HG02763 (cell line): ENCODE results near the gene SPACA1.
"Not testable (repeated sequence)": the region's sequence is repeated elsewhere in the genome, so short reads cannot be mapped to it uniquely, and the experiment has no call there.

Experiments
- ATAC-seq: cut with Tn5 transposase; IDR thresholded peaks from one replicate; pipeline ENCODE4 v1.9.1; 2021; ENCODE audit warnings: mild to moderate bottlenecking, moderate library complexity; ENCODE audit not compliant: unreplicated experiment

The SPACA1 gene

GRCh38 chr6:88047510-88048150 is at the start of gene SPACA1:
Gene SPACA1 (plus strand): TSS chr6:88047841. CDS start chr6:88047906, 65 bp downstream.
- no peak for ATAC-seq

DNA sequence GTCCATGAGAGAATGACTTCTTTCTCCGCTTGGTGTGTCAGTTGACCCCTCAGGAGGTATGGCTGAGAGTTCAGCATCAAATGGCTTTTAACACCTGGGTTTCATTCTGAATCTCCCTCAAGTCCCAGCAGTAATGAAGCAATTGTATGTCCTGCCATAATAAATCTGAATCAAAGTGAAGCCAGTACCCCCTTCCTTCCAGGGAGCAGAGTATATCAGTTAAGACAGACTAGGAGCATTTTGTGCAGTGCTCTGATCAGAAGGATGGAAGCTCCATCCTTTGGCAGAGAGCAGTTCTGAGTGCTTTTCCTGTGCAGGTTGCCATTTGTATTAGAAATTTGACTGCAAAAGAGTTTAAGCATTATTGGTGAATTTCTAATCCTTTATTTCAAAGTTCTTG is 46.9 kb upstream of the SPACA1 start:
- no peak for ATAC-seq

DNA sequence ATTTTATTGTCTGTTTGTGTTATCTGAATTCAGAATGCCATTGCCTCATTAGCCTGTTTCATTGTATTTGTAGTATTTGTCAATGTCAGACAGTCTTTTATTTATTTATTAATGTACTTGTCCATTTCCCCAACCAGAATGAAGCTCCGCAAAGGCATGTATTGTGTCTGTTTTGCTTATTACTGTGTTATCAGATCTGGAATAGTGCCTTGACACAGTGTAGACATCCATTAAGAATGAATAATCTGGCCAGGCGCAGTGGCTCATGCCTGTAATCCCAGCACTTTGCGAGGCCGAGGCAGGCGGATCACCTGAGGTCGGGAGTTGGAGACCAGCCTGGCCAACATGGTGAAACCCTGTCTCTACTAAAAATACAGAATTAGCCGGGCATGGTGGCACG is 46.4 kb upstream of the SPACA1 start:
- ATAC-seq, result not testable (repeated sequence)

GRCh38 chr6:88004707-88005106 is 42.9 kb upstream of the SPACA1 start:
- ATAC-seq, result no peak

DNA sequence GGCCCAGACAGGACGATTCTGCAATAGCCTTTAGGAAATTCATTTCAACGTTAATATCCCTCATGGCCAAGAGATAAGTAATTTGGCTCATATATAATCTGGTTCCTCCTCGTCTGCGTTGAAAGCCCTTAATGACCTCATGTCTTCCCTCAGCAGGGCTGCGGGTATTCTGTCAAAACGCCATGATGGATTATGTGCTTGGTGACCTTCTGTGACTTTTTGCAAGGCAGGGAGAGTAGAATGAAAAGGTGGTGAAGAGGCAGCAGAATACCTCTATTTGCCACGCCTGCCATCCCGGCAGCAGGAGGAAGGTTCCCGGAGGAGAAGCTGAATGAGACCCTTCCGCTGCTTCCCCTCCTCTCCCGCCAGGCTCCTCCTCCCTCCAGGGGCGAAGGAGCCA is 41.1 kb upstream of the SPACA1 start:
- ATAC-seq, result no peak

GRCh38 chr6:88008411-88008810 is 39.2 kb upstream of the SPACA1 start:
- ATAC-seq, result no peak

GRCh38 chr6:88008831-88009231 is 38.8 kb upstream of the SPACA1 start:
- ATAC-seq, result no peak

DNA sequence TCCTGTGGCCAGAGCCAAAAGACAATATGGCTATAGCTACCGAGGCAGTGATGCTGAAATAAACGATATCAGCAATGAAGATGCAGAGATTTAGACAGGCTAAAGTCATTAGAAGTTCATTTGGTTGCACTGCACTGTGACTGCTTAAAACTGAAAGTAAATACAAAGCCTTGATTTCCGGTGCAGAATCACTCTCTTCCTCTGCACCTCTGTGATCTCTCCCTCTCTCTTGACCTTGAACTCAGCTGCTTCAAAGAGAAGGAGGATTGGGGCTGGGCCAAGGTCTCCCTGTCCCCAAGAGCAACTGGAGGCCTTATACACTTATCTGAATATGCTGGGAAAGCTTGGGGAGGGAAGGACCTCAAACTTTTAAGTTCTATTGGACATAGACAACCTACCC is 34.6 kb upstream of the SPACA1 start:
- ATAC-seq, result no peak

DNA sequence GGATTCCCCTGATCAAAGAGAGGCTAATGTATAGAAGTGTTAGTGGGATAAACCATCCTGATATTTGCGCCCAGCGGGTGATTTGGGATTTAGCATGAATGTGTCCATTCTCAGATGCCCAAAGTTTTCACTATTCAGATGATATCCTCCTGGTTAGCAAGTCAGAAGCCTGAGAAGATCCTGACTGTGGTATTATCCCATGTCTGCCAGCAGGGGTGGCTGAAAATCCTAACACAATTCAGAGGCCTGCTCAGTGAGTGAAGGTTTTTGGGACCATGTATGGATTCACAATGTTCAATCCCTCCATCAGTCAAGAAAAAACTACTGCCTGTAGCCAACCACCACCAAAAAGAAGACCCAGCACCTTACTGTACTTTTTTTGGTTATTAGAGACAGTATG is 34.1 kb upstream of the SPACA1 start:
- ATAC-seq, result no peak

- ATAC-seq, result no peak
These were observed 27.2 kb upstream of the SPACA1 start for GRCh38 chr6:88020439-88020838.

DNA sequence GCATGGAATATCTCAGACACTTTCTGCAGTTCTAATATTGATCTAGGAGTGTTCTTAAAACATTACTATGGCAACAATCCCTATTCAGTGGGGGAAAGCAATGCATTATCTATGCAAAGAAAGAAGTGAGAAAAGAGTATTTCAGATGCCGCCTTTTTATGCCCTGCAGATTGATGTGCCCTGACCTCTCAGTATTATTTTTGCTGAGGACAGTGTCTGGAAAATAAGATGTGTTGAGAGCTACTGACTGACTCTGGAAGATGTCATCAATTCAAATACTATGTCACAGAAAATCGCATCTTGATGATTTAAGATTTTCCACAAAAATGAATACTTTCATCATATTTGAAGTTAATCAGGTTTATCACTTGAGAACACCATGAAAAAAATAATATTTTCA is 22.9 kb upstream of the SPACA1 start:
- no peak for ATAC-seq

DNA sequence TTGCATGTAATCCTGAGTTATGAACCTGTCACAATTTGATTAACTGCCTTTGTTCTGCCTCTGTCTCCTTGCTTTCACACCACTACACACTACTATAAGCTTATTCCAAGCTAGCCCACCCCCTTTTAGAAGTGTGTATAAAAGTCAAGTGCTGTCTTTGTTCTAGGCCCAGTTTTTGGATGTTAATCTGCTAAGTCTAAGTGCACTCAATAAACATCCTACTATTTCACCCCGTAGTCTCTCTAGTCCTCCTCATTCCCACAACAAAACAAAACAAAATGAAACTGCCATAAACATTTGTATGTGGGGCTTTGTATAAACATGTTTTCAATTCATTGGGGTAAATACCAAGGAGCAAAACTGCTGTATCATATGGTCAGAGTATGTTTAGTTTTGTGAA is 16.1 kb upstream of the SPACA1 start:
- ATAC-seq, result no peak

- no peak for ATAC-seq
These were observed 3.1 kb upstream of the SPACA1 start for GRCh38 chr6:88044530-88044929.

DNA sequence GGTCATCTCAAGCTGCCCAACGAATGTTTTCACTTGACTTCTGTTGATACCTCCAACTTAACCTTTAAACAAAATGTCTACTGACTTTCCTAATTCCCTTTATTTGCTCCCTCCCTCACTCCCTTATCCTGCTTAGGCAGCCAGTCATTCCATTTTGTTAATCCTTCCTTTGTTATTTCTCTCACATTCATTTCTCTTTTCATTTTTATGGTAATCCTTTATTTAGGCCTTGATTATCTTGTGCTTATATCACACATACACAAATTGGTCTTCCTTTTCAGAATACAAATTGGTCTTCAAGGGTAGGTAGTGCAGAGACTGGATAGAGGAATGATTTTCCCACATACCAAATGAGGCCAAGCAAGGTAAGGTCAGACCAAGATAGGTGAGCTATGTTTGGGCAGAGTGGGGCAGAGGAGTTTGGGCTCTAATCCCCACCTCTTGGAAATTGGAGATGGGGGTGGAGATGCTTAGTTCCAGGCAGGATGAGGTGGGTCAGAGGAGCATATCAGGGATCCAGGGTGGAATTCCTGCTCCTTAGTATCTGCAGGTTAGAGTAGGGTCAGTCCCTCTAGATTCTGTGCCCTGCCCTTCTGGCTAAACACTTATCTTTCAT is 2.0 kb upstream of the SPACA1 start:
- no peak for ATAC-seq

DNA sequence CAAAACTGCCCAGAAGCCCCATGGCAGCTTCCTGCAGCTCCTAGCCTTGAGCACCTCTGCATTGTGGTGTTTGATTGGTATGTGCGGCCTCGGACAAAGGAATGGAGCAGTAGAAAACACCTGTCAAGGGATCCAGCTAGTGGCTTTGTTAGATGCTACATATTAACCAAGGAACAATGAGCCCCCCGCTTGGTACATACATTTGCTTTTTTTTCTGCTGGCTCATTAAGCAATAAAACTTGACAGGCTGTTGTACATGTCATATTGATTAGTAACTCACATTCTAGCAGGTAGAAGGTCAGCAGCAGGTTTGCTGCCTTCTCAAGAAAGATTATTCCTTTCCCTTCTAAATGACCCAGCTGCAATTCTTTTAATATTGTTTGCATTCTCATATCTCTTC is 937 bp downstream of the SPACA1 start:
- no peak for ATAC-seq

DNA sequence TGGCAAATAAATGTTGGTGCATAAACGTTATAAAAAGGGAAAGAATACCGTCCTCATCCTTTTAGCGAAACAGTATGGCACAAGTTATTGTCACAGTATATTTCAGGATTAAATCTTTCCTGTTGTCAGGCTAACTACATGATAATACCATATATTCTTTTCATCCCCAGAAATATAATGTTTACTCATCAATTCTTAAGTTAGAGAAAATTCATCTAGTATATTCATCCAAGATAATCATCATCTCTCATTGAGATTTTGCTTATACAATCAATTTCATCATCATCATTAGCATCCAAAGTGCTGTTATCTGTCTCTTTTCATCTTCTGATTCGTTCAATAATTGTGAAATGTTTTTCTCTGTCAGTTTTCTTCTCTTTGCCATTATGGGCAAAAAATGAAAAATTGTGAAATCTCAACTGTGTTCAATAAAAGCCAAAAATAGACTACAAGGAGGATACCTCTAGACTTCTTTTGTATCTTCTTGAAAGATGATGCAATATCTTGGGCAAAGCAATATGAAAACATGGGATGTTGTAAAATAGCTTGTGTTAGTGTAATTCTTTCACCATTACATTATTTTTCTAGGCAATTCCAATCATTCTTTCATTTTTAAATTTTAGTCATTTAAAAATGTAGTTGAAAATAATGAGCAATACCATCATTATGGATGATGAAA is 2.6 kb downstream of the SPACA1 start:
- ATAC-seq, result no peak

DNA sequence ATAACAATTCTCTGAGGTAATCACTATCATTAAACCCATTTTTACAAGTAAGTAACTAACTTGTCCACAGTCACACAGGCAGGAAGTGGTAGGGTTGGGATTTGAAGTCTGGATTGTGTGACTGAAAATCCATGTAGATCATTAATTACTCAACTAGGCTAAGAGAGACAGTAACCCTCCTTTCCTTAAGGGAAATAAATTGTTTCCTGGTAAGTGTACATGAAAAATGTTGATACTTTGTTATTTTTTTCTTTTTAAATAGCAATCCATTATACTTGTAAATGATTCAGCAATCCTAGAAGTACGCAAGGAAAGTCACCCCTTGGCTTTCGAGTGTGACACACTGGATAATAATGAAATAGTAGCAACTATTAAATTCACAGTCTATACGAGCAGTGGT is 11.6 kb downstream of the SPACA1 start:
- ATAC-seq, result no peak

DNA sequence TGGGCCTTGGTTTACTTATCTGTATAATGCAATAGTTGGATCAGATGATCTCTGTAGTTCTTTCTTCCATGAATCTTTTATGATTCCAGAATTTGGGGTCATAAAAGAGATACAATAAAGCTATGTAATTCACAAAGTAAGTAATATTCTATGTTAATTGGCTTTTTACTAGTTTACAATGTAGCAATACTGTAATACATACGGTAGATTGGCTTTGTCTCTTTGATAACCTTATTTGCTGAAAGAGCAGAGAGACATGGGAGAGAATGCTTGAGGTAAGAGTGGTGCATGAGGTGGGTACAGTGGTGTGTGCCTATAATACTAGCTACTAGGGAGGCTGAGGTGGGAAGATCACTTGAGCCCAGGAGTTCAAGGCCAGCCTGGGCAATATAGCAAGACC is 14.7 kb downstream of the SPACA1 start:
- no peak for ATAC-seq

DNA sequence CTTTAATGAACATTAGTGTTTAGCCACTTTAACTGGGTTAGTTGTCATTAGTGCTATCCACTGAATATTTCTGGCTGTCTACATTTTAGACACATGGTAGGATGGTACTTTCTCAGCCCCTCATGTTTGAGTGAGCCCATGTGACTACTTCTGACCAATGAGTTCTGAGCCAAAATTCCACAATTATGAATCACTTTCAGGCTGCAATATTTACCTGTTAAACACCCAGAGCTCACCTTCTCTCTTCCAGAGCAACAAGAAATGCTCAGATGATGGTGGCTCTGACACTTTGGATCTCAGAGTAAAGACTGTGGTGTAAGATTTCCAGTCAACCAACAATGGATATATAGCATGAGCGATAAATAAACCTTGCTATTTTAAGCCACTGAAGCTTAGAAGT is 24.8 kb downstream of the SPACA1 start:
- no peak for ATAC-seq

DNA sequence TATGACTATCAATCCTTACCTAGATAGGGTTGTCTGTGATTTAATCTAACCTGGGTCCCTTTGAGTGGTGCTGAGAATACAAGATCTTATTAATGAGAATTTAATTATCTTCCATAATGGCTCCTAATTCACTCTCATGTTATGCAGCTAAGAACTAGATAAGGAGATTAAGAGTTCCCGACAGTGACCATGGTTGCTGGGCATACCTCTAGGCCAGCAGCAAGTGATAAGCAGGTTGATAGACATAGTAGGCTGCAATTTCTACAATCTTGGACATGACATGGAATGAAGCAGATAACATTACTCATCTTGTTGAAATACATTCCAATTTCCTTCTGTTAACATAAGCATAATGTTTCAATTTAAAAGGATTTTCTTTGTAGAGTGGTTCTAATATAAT is 27.1 kb downstream of the SPACA1 start:
- no peak for ATAC-seq

DNA sequence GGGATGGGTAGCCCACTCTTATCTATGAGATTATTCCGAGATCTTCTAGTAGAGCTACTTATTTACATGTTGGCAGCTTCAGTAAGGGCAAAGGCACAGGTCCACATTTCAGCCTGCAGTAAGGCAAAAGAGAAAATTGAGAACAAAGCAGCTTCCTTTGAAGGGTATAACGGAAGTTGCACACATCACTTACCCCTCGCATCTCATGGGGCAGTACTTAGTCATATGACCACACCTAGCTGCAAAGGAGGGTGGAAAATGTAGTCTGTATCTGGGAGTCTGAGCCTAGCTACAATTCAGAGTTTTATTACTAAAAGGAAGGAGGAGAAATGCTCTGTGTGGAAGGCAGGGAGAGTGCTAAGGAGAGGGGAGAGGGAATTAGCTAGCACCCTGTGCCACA is 29.7 kb downstream of the SPACA1 start:
- no peak for ATAC-seq

GRCh38 chr6:88086792-88087191 is 39.2 kb downstream of the SPACA1 start:
- no peak for ATAC-seq
